ENCODE data around the gene ABCA2.
A peak's percentile ranks its signal among the peaks of the same experiment; 100 is the strongest.

GRCh38 chr9:137077010-137077747, 49.1 kb upstream of the ABCA2 start, which contains the start of gene UAP1L1:
- TF ChIP-seq EZH2 (IDR thresholded peaks at IDR 0.05) (no peak), CTCF (IDR thresholded peaks at IDR 0.05) (no peak), EZH2phosphoT487 (IDR thresholded peaks at IDR 0.05) (peak; percentile 11)
